GM23248 (cell line): Measurements from ENCODE around the gene GPSM1. TPM values are rescaled to one million over a fixed set of nuclear protein-coding genes. Genes with fewer than 3 reads are reported as not detected.

Experiments
- DNase-seq: peaks from one replicate; pipeline ENCODE4 v3.0.0-alpha.2; 2015
- H2AFZ ChIP-seq: fragments of 200-600 bp; sonication (generic); 2 replicates; pipeline ENCODE4 v1.6.1; 2016; ENCODE audit warnings: antibody characterized with exemption
- H3F3A ChIP-seq: fragments of 200-600 bp; sonication (generic); 2 replicates; pipeline ENCODE4 v1.6.1; 2016; ENCODE audit warnings: mild to moderate bottlenecking, antibody characterized with exemption, mixed run types; ENCODE audit not compliant: insufficient read depth
- H3K27ac ChIP-seq: fragments of 200-600 bp; sonication (generic); 2 replicates; pipeline ENCODE4 v1.5.1; 2016; ENCODE audit warnings: mild to moderate bottlenecking
- H3K27me3 ChIP-seq: fragments of 200-600 bp; sonication (generic); replicated peaks from 2 replicates; pipeline ENCODE4 v1.6.1; 2016; ENCODE audit warnings: mild to moderate bottlenecking; ENCODE audit not compliant: insufficient read depth
- H3K36me3 ChIP-seq: fragments of 200-600 bp; sonication (generic); 2 replicates; pipeline ENCODE4 v1.6.1; 2016; ENCODE audit warnings: low read depth, mild to moderate bottlenecking
- H3K4me1 ChIP-seq: fragments of 200-600 bp; sonication (generic); 2 replicates; pipeline ENCODE4 v1.6.1; 2016; ENCODE audit warnings: mild to moderate bottlenecking; ENCODE audit not compliant: insufficient read depth
- H3K4me2 ChIP-seq: fragments of 200-600 bp; sonication (generic); one replicate; pipeline ENCODE4 v1.6.1; 2016; ENCODE audit warnings: mild to moderate bottlenecking; ENCODE audit not compliant: unreplicated experiment
- H3K4me3 ChIP-seq: fragments of 200-600 bp; sonication (generic); 2 replicates; pipeline ENCODE4 v1.5.1; 2016; ENCODE audit warnings: mild to moderate bottlenecking
- H3K79me2 ChIP-seq: fragments of 200-600 bp; sonication (generic); 2 replicates; pipeline ENCODE4 v1.6.1; 2016; ENCODE audit warnings: mild to moderate bottlenecking; ENCODE audit not compliant: insufficient read depth
- H3K9ac ChIP-seq: fragments of 200-600 bp; sonication (generic); 2 replicates; pipeline ENCODE4 v1.6.1; 2016; ENCODE audit warnings: mild to moderate bottlenecking
- H3K9me2 ChIP-seq: fragments of 200-600 bp; sonication (generic); 2 replicates; pipeline ENCODE4 v1.6.1; 2016; ENCODE audit warnings: mixed run types, mild to moderate bottlenecking, moderate library complexity; ENCODE audit not compliant: insufficient read depth
- H3K9me3 ChIP-seq: fragments of 200-600 bp; sonication (generic); one replicate; pipeline ENCODE4 v1.6.1; 2017; ENCODE audit warnings: low read depth
- H4K20me1 ChIP-seq: fragments of 200-600 bp; sonication (generic); 2 replicates; pipeline ENCODE4 v1.6.0; 2016; ENCODE audit not compliant: insufficient read depth
- EZH2 ChIP-seq: fragments of 200-600 bp; sonication (generic); IDR thresholded peaks from 2 replicates; pipeline ENCODE4 v1.6.1; 2018; ENCODE audit warnings: antibody characterized with exemption, mild to moderate bottlenecking; ENCODE audit not compliant: insufficient read depth, poor library complexity, severe bottlenecking
- EZH2phosphoT487 ChIP-seq: fragments of 200-600 bp; sonication (generic); IDR thresholded peaks from 2 replicates; pipeline ENCODE4 v1.6.1; 2018; ENCODE audit warnings: antibody characterized with exemption, moderate library complexity, mild to moderate bottlenecking, low read depth; ENCODE audit not compliant: insufficient read depth
- WGBS, 2 experiments: methylation state at CpG; one replicate each; pipeline ENCODE4 v1.1.6; 2015 to 2017; ENCODE audit warnings: low lambda C conversion rate in 2 of 2, low coverage in 1 of 2; ENCODE audit errors: missing lambda C conversion rate in 2 of 2; 5-methylcytosine and 5-hydroxymethylcytosine counted together
- in situ Hi-C: fragments of 300-500 bp; cut with MboI; formaldehyde crosslinking; loops from 2 replicates; pipeline ENCODE4 v1.15.0; 2020
- polyA plus RNA-seq: library from polyadenylated mRNA; unstranded; fragments of >200 nt; fragmentation: Nextera tagmentation; extraction: Ambion mirVana; gene quantifications from 2 replicates; pipeline ENCODE4 v1.2.1, GENCODE V29; 2016
- total RNA-seq: library from RNA; depleted of rRNA; stranded (reverse); fragments of >200 nt; shearing (Covaris generic); gene quantifications from 2 replicates; pipeline ENCODE4 v1.2.3, GENCODE V29; 2014; rRNA removed

The GPSM1 gene
- total and polyA plus RNA-seq, 2 experiments from 2014 or later, result 13.7 to 57.1 TPM

DNA sequence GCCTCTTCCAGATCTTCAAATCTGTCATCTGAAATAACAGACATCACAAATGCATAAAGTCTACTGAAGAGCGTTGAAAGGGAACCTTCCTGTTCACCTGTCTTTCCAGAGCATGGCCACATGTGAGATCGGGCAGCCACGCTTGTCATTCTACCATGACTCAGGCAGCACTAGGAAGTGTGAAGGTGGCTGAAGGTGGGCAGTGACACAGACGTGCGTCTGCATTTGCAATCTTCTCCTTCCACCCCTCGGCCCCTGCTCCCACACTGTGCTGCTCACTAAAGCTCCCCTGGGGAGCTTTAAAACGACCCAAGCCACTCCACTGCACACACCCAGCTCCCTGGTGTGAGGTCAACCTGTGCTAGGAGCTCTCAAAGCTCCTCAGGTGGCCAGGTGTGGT is 80.6 kb downstream of the GPSM1 start:
- Histone ChIP-seq H2AFZ (no peak overlapping the region), H3F3A (no peaks in the 10 kb centered on the region), H3K4me2 (no peak overlapping the region), H3K9ac (no peak overlapping the region), H3K9me3 (no peaks in the 10 kb centered on the region), H4K20me1 (0 out of 2 replicates have a peak, but pooled peaks cover 3% of the 10 kb centered on the region), H3K36me3 (peaks cover 14% of the 10 kb centered on the region; the same call in 1 of the 2 replicates), H3K4me3 (no peak overlapping the region), H3K27me3 (no peaks in the 10 kb centered on the region), H3K4me1 (peaks cover 19% of the 10 kb centered on the region), H3K79me2 (peaks cover 43% of the 10 kb centered on the region), H3K9me2 (no peaks in the 10 kb centered on the region), H3K27ac (no peak overlapping the region)
- DNase-seq, result no peak
- WGBS, 2 experiments, result 90 to 93% methylated on average over 7 of the region's 7 CpGs
- no peak for TF ChIP-seq EZH2phosphoT487
- TF ChIP-seq EZH2, result no peak
- in situ Hi-C loops, result no loop called here

Other genes starting within 250 kb of the GPSM1 start
- 30.7 and 35.9 TPM in 2 replicates for gene NACC2, start 232.2 kb upstream of the GPSM1 start, total RNA-seq
- gene NACC2, start 232.2 kb upstream of the GPSM1 start, polyA plus RNA-seq, result 5.2 and 5.3 TPM in 2 replicates
- 69.7 and 94.0 TPM in 2 replicates for gene TMEM250, start 208.7 kb upstream of the GPSM1 start, total RNA-seq
- 25.2 and 25.9 TPM in 2 replicates for gene TMEM250, start 208.7 kb upstream of the GPSM1 start, polyA plus RNA-seq
- gene LHX3, start 122.4 kb upstream of the GPSM1 start, total RNA-seq, result not detected in 2 replicates
- gene LHX3, start 122.4 kb upstream of the GPSM1 start, polyA plus RNA-seq, result not detected in 2 replicates
- gene QSOX2, start 81.7 kb upstream of the GPSM1 start, total RNA-seq, result 11.7 and 16.4 TPM in 2 replicates
- 1.7 and 1.9 TPM in 2 replicates for gene QSOX2, start 81.7 kb upstream of the GPSM1 start, polyA plus RNA-seq
- gene CCDC187, start 23.4 kb upstream of the GPSM1 start, total RNA-seq, result not detected in 2 replicates
- not detected in 2 replicates for gene CCDC187, start 23.4 kb upstream of the GPSM1 start, polyA plus RNA-seq
- gene DNLZ, start 36.2 kb downstream of the GPSM1 start, total RNA-seq, result 12.3 and 49.8 TPM in 2 replicates
- gene DNLZ, start 36.2 kb downstream of the GPSM1 start, polyA plus RNA-seq, result 25.9 and 27.1 TPM in 2 replicates
- 0.11 TPM in 1 of 2 replicates, not detected in the other for gene CARD9, start 46.1 kb downstream of the GPSM1 start, total RNA-seq
- gene CARD9, start 46.1 kb downstream of the GPSM1 start, polyA plus RNA-seq, result 0.60 and 0.61 TPM in 2 replicates
- 5.2 and 8.2 TPM in 2 replicates for gene SNAPC4, start 72.6 kb downstream of the GPSM1 start, total RNA-seq
- gene SNAPC4, start 72.6 kb downstream of the GPSM1 start, polyA plus RNA-seq, result 3.3 and 4.4 TPM in 2 replicates
- 36.4 and 50.2 TPM in 2 replicates for gene ENTR1, start 83.1 kb downstream of the GPSM1 start, total RNA-seq
- gene ENTR1, start 83.1 kb downstream of the GPSM1 start, polyA plus RNA-seq, result 11.2 and 13.0 TPM in 2 replicates
- 58.7 and 102 TPM in 2 replicates for gene PMPCA, start 83.1 kb downstream of the GPSM1 start, total RNA-seq
- gene PMPCA, start 83.1 kb downstream of the GPSM1 start, polyA plus RNA-seq, result 77.4 and 81.9 TPM in 2 replicates
- gene INPP5E, start 112.3 kb downstream of the GPSM1 start, total RNA-seq, result 8.1 and 12.5 TPM in 2 replicates
- gene INPP5E, start 112.3 kb downstream of the GPSM1 start, polyA plus RNA-seq, result 5.0 and 5.2 TPM in 2 replicates
- gene SEC16A, start 155.5 kb downstream of the GPSM1 start, total RNA-seq, result 32.0 and 34.5 TPM in 2 replicates
- gene SEC16A, start 155.5 kb downstream of the GPSM1 start, polyA plus RNA-seq, result 40.4 and 43.4 TPM in 2 replicates
- 5.2 and 5.7 TPM in 2 replicates for gene NOTCH1, start 218.5 kb downstream of the GPSM1 start, total RNA-seq
- 1.5 TPM in 2 replicates for gene NOTCH1, start 218.5 kb downstream of the GPSM1 start, polyA plus RNA-seq